GM12801 (cell line): ENCODE data around the gene GRIK5.

Experiments
- TF ChIP-seq, protein P1 (sequence below): IDR thresholded peaks from one replicate; pipeline ENCODE4 v1.5.1; 2011; ENCODE audit warnings: control low read depth; ENCODE audit not compliant: insufficient read length; ENCODE audit errors: extremely low read depth

The GRIK5 gene

DNA sequence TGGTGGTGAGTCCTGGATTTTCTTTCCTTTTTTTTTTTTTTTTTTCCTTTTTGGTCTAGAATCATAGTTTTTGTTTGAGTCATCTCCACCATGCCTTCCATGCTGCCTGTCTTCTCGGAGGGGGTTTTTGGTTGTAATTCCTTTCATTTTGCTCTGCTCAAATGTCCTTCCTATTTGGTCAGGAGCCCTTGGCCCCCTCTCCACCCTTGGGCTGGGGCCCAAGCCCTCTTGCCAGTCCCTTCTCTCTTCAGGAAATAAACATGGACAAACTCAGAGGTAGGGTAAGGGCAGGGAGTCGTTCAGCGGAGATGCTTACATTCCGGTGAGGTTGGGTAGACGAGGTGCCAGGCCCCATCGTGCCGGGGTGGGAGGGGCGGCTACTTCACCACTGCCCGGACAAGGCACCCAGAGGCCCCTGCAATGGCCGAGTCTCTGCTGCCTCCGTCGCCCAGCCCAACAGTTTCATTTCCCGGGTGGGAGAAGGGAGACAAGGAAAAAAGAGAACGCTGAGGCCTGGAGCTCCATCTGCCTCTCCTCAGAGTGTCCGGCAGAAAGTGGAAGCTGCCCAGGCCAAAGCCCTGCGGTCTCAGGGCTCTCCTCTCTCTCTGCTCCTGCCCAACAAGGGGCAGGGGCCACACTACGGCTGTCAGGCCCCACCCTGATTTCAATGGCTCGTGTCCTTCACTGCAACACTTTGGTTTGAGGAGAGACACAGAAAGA is 18.6 kb upstream of the GRIK5 start:
- TF ChIP-seq, protein P1, sequence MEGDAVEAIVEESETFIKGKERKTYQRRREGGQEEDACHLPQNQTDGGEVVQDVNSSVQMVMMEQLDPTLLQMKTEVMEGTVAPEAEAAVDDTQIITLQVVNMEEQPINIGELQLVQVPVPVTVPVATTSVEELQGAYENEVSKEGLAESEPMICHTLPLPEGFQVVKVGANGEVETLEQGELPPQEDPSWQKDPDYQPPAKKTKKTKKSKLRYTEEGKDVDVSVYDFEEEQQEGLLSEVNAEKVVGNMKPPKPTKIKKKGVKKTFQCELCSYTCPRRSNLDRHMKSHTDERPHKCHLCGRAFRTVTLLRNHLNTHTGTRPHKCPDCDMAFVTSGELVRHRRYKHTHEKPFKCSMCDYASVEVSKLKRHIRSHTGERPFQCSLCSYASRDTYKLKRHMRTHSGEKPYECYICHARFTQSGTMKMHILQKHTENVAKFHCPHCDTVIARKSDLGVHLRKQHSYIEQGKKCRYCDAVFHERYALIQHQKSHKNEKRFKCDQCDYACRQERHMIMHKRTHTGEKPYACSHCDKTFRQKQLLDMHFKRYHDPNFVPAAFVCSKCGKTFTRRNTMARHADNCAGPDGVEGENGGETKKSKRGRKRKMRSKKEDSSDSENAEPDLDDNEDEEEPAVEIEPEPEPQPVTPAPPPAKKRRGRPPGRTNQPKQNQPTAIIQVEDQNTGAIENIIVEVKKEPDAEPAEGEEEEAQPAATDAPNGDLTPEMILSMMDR = no peak

DNA sequence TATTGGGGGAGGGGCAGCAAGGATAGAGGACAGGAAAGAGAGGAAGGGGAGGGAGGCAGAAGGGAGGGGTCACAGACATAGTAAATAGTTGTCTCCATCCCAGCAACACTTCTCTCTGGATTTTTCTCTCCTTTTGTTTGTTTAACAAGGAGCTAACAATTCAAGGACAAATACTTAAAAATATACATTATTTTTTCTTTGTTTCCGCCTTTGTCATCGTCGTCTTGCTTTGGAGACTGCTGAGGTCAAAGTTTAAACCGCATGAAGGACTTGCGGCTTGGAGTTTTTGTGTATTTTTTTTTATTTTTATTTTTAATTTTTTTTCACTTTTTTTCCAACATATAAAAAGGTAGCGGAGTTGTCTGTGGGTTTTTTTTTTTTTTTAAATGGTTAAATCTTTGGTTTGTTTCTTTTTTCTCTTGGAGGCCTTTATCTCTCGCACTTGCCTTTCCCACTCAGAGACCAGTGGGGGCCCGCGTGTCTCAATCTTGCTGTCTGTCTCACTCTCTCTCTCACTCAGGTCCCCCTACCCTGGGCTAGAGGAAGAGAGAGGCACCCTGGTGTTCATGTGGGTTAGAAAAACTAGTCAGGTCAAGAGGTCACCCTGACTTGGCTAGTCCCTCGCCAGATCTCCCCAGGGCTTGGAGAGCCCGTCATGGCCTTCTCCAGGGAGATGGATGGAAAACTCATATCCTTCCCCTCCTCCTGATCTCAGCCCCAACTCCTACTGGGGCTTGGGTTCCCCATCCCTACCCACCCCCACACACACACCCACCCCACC is 17.0 kb upstream of the GRIK5 start:
- TF ChIP-seq, protein P1 = no peak

- TF ChIP-seq, protein P1 = no peak
Observed at GRCh38 chr19:42086188-42086736, 16.3 kb upstream of the GRIK5 start.

DNA sequence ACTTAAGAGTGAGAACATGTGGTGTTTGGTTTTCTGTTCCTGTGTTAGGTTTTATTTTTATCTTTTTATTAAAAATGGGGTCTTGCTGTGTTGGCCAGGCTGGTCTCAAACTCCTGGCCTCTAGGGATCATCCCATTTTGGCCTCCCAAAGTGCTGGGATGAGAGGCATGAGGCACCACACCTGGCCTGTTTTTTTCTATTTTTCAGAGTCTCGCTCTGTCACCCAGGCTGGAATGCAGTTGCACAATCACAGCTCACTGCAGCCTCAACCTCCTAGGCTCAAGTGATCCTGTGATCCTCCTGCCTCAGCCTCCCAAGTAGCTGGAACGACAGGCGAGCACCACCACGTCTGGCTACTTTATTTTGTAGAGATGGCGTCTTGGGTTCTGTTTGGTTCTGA is 13.5 kb upstream of the GRIK5 start:
- TF ChIP-seq, protein P1 = no peak

DNA sequence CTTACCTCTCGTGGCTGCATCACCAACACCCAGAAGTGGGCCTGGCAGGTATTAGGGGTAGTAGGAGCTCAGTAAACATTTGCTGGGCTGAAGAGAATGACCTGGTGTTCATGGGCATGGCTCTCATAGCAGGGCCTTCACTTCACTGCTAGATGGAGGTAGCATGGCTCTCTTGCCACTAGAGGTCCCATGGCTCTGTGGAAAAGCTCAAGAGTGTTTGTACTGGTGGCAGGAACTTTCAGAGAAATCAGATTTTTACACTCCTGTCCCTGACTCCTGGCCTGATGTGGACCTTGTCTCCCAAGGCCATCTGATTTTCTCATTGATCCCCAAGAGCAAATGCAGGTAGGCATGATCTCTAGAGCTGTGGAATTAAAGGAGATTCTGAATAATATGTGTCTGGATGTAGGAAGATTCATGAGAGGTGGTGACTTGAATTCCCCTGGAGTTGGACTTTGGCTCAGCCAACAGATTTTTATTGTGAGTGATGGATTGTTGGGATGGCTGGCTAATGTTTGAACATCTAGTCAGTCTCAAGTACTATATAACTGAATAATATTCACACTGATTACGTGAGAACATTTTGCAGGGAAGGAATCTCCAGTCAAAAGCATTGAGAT is 11.7 kb upstream of the GRIK5 start:
- TF ChIP-seq, protein P1 = no peak

DNA sequence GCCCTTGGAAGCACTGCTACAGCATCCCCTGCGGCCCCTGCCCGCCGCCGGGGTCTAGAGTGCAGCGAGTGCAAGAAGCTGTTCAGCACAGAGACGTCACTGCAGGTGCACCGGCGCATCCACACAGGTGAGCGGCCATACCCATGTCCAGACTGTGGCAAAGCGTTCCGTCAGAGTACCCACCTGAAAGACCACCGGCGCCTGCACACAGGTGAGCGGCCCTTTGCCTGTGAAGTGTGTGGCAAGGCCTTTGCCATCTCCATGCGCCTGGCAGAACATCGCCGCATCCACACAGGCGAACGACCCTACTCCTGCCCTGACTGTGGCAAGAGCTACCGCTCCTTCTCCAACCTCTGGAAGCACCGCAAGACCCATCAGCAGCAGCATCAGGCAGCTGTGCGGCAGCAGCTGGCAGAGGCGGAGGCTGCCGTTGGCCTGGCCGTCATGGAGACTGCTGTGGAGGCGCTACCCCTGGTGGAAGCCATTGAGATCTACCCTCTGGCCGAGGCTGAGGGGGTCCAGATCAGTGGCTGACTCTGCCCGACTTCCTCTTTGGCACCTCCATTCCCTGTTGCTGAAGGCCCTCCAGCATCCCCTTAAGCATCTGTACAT is 10.9 kb upstream of the GRIK5 start:
- TF ChIP-seq, protein P1 = no peak
